ENCODE measurements around the gene AIFM3. TPM values are rescaled to one million over a fixed set of nuclear protein-coding genes. Genes with fewer than 3 reads are reported as not detected.

The AIFM3 gene
- polyA plus RNA-seq, 1 donor from 2014 or later = 1.1 TPM

DNA sequence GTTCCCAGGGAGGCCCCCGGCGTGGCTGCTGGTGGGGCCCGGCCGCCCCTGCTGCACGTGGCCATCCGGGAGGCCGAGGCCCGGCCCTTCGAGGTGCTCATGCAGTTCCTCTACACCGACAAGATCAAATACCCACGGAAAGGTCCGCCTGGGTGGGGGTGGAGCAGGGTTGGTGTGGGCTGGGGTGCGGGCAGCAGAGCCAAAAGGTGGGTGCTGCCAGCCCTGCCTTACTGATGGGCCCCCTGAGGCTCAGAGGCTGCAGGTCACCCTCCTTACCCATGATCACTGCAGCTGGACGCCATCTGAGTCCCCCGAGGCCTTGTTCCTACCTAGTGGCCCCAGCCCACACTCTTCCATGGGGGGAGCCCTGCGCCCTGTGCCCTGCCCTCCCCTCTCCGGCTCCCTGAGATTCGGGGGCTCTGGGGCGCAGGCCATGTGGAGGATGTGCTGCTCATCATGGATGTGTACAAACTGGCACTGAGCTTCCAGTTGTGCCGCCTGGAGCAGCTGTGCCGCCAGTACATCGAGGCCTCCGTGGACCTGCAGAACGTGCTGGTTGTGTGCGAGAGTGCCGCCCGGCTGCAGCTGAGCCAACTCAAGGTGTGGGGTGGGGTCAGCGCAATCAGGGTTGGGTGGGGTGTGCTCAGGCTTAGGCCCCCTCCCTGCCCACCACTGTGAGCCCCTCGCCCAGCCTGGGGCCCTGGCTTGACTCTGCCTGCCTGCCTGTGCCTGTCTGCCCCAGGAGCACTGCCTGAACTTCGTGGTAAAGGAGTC is 27.3 kb downstream of the AIFM3 start:
- no peak overlapping the region for H2AFZ ChIP-seq (ENCODE audit: low read depth, low read length)
- H3K27me3 ChIP-seq (ENCODE audit: insufficient read depth, low read depth, low read length) = no peaks in the 10 kb centered on the region
- no peaks in the 10 kb centered on the region for H3F3A ChIP-seq (ENCODE audit: insufficient read depth, low read length, poor library complexity, severe bottlenecking)
- no peaks in the 10 kb centered on the region for H3K79me2 ChIP-seq (replicated peaks; ENCODE audit: insufficient read depth, low read length)
- TF ChIP-seq MXI1 (conservative IDR thresholded peaks at IDR 0.05; ENCODE audit: poor library complexity, severe bottlenecking) (no peak), SMC3 (conservative IDR thresholded peaks at IDR 0.05; ENCODE audit: poor library complexity) (no peak), POLR2AphosphoS5 (IDR thresholded peaks at IDR 0.05) (no peak), RAD21 (conservative IDR thresholded peaks at IDR 0.05) (no peak), EZH2 (IDR thresholded peaks at IDR 0.05; ENCODE audit: borderline replicate concordance, insufficient read depth, low read length, poor library complexity, severe bottlenecking) (no peak)
- TF ChIP-seq, protein P1, sequence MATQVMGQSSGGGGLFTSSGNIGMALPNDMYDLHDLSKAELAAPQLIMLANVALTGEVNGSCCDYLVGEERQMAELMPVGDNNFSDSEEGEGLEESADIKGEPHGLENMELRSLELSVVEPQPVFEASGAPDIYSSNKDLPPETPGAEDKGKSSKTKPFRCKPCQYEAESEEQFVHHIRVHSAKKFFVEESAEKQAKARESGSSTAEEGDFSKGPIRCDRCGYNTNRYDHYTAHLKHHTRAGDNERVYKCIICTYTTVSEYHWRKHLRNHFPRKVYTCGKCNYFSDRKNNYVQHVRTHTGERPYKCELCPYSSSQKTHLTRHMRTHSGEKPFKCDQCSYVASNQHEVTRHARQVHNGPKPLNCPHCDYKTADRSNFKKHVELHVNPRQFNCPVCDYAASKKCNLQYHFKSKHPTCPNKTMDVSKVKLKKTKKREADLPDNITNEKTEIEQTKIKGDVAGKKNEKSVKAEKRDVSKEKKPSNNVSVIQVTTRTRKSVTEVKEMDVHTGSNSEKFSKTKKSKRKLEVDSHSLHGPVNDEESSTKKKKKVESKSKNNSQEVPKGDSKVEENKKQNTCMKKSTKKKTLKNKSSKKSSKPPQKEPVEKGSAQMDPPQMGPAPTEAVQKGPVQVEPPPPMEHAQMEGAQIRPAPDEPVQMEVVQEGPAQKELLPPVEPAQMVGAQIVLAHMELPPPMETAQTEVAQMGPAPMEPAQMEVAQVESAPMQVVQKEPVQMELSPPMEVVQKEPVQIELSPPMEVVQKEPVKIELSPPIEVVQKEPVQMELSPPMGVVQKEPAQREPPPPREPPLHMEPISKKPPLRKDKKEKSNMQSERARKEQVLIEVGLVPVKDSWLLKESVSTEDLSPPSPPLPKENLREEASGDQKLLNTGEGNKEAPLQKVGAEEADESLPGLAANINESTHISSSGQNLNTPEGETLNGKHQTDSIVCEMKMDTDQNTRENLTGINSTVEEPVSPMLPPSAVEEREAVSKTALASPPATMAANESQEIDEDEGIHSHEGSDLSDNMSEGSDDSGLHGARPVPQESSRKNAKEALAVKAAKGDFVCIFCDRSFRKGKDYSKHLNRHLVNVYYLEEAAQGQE (IDR thresholded peaks at IDR 0.05; ENCODE audit: borderline replicate concordance) = no peak
- TF ChIP-seq, protein P2, sequence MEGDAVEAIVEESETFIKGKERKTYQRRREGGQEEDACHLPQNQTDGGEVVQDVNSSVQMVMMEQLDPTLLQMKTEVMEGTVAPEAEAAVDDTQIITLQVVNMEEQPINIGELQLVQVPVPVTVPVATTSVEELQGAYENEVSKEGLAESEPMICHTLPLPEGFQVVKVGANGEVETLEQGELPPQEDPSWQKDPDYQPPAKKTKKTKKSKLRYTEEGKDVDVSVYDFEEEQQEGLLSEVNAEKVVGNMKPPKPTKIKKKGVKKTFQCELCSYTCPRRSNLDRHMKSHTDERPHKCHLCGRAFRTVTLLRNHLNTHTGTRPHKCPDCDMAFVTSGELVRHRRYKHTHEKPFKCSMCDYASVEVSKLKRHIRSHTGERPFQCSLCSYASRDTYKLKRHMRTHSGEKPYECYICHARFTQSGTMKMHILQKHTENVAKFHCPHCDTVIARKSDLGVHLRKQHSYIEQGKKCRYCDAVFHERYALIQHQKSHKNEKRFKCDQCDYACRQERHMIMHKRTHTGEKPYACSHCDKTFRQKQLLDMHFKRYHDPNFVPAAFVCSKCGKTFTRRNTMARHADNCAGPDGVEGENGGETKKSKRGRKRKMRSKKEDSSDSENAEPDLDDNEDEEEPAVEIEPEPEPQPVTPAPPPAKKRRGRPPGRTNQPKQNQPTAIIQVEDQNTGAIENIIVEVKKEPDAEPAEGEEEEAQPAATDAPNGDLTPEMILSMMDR (IDR thresholded peaks at IDR 0.05; ENCODE audit: poor library complexity, severe bottlenecking) = no peak
- no peak overlapping the region for H3K9ac ChIP-seq (ENCODE audit: low read length)
- no peaks in the 10 kb centered on the region for H3K9me3 ChIP-seq (ENCODE audit: low read length)
- H3K36me3 ChIP-seq (ENCODE audit: insufficient read depth, low read length) = no peaks in the 10 kb centered on the region
- H3K27ac ChIP-seq (ENCODE audit: low read length) = no peak overlapping the region
- H3K4me2 ChIP-seq (ENCODE audit: low read length) = no peak overlapping the region
- H3K4me3 ChIP-seq (ENCODE audit: low read length) = no peak overlapping the region
- no peaks in the 10 kb centered on the region for H4K20me1 ChIP-seq (ENCODE audit: insufficient read depth)
- no peaks in the 10 kb centered on the region for H3K9me2 ChIP-seq (ENCODE audit: insufficient read depth, low read length)

GRCh38 chr22:20994902-20995241 is 27.8 kb downstream of the AIFM3 start:
- Histone ChIP-seq H3K9me2 (ENCODE audit: insufficient read depth, low read length) (no peaks in the 10 kb centered on the region), H3K79me2 (replicated peaks; ENCODE audit: insufficient read depth, low read length) (no peaks in the 10 kb centered on the region), H4K20me1 (ENCODE audit: insufficient read depth) (no peaks in the 10 kb centered on the region), H3K9ac (ENCODE audit: low read length) (no peak overlapping the region), H3K4me2 (ENCODE audit: low read length) (no peak overlapping the region), H3K27me3 (ENCODE audit: insufficient read depth, low read depth, low read length) (no peaks in the 10 kb centered on the region), H3K4me3 (ENCODE audit: low read length) (no peak overlapping the region), H3K36me3 (ENCODE audit: insufficient read depth, low read length) (no peaks in the 10 kb centered on the region), H3F3A (ENCODE audit: insufficient read depth, low read length, poor library complexity, severe bottlenecking) (no peaks in the 10 kb centered on the region), H2AFZ (ENCODE audit: low read depth, low read length) (no peak overlapping the region), H3K9me3 (ENCODE audit: low read length) (no peaks in the 10 kb centered on the region), H3K27ac (ENCODE audit: low read length) (no peak overlapping the region)
- TF ChIP-seq RAD21 (conservative IDR thresholded peaks at IDR 0.05) (no peak), MXI1 (conservative IDR thresholded peaks at IDR 0.05; ENCODE audit: poor library complexity, severe bottlenecking) (no peak), SMC3 (conservative IDR thresholded peaks at IDR 0.05; ENCODE audit: poor library complexity) (no peak), EP300 (conservative IDR thresholded peaks at IDR 0.05; ENCODE audit: poor library complexity, severe bottlenecking) (no peak)
- TF ChIP-seq, protein P1 (IDR thresholded peaks at IDR 0.05; ENCODE audit: borderline replicate concordance) = no peak

All from neural cell (in vitro differentiated cells).